Activated CD8-positive, alpha-beta memory T cell treated with anti-CD3 and anti-CD28 coated beads, Interleukin-2, amount 50 U/mL, for 4 hours (primary cell): ENCODE data around the gene TRMT2B.
"Not testable (repeated sequence)": the region's sequence is repeated elsewhere in the genome, so short reads cannot be mapped to it uniquely, and the experiment has no call there.

Experiments
- DNase-seq: peaks from one replicate; pipeline ENCODE4 v3.0.0-alpha.2; 2020

The TRMT2B gene

GRCh38 chrX:101051549-101052302, at the start of gene TRMT2B:
TRMT2B (minus strand) TSS chrX:101052111; CDS start chrX:101042289, 9,822 bp downstream.
- DNase-seq: peak; percentile 80

- DNase-seq: peak; percentile 90
These were observed 45.9 kb upstream of the TRMT2B start, which contains the start of gene CENPI for GRCh38 chrX:101097546-101098453. CENPI (plus strand) TSS chrX:101098204; CDS start chrX:101101071, 2,867 bp downstream.

GRCh38 chrX:101091817-101092216, 39.9 kb upstream of the TRMT2B start:
- no peak for DNase-seq

DNA sequence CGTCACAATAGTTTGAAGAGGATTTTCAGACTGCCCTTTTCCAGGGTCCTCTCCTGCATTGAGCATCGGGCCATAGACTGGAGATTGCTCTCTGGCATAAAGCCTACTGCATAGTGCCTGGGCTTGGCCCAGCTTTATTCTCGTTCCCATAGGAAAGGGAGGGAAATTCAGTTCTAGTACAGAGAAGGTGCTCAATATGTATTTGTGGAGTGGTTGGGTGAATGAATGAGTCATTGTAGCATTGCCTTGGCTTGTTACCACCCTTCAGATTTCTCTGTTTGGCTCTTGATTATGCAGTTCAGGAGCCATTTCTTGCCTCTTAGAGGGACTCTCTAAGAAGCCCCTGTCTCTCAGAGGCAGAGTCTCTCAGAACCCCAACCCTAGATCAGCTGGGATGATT, 29.3 kb upstream of the TRMT2B start:
- DNase-seq: no peak

GRCh38 chrX:101080326-101081124, 28.6 kb upstream of the TRMT2B start:
- no peak for DNase-seq

- no peak for DNase-seq
These were observed 27.9 kb upstream of the TRMT2B start for GRCh38 chrX:101079736-101080270.

DNA sequence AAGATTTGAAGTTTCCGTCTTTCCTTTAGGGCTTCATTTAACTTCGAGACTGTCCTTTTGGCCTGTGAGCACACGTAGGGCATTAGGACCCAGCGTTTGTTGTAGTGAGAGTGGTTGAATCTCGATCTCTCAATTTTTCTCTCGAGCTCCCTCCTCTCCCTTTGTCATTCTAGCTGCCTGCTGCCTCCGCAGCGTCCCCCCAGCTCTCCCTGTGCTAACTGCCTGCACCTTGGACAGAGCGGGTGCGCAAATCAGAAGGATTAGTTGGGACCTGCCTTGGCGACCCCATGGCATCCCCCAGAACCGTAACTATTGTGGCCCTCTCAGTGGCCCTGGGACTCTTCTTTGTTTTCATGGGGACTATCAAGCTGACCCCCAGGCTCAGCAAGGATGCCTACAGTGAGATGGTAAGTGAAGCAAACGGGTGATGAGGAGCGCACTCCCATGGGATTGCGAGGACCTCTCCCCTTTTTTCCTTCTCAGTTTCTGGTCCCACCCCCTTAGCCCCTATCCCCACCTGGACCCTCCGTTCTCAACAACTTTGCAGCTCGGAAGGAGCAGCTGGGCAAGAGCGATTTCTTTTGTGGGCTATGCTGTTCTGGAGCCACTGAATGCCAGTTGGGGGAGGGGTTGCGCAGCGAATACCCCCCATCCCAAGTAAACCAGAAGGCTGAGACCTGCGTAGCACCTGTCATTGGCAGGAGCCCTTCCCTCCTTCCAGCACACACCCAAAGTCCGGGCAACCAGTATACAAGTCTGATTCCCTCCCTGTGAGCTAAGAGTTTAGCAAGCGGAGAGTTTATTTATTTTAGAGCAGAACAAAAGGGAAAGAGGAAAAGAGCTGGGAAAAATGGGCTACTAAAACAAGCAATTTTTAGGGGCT, 27.0 kb upstream of the TRMT2B start, which contains the start of gene TMEM35A:
TMEM35A (plus strand) TSS at position 164 of the 883 bp plus-strand sequence; CDS start at position 288, 124 bp downstream.
- no peak for DNase-seq

DNA sequence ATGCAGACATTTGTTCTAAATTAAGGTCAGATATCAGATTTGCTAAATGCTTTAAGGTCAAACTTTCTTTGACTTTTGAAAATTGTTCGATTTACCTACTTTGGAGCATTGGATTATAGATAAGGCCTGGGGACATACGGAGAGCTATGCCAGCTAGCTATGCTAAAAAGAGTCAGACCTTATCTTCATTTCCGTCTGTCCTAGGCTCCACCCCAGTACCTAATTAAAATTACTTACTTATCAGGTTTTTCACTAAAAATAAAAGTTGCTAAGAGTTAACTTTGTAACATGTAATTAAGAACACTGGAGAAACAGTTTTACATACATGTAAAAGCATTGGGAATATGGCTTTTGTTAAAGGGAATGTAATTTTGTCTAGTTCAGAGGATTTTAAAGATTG, 19.7 kb upstream of the TRMT2B start:
- DNase-seq: no peak

DNA sequence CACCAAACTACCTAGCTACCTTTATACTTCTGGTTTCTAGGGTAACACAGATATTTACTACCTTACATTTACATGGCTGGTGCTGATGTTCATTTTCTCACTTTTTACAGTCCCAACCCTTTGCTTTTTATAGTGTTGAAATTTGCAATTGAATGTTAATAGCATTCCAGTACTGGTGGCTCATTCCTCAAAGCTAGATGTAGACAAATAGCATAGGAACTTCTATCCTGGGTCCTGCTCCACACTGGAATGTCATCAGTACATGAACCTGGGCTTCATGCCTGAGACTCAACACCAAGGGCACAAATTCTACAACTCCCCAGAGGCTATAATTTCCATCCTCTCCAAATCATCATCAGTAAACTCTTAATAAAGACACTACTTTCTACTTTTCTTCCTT, 10.3 kb upstream of the TRMT2B start:
- no peak for DNase-seq

DNA sequence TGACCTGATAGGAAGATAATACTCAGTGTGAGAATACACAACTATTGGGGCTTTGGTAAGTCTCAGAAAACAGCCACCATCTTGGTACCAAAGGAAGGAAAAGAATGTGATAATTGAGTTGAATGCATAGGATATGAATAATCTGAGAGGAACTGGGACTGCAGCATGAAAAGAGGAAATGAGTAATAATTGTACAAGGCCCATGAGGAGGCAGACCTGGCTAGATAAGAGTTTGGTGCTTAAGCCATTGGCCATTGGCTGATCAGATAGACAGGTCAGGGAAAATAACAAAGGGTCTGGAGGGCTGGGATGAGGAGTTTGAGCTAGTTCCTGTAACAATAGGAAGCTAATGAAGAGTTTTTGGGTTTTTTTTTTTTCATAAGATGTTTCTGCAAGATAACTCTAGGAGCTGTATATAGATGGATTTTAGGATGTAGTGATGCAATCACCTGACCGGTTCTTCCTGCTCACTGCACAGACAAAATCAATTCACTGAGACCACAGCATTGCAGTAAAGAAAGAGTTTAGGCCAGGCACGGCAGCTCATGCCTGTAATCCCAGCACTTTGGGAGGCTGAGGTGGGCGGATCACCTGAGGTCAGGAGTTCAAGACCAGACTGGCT, 5.3 kb upstream of the TRMT2B start:
- no peak for DNase-seq

DNA sequence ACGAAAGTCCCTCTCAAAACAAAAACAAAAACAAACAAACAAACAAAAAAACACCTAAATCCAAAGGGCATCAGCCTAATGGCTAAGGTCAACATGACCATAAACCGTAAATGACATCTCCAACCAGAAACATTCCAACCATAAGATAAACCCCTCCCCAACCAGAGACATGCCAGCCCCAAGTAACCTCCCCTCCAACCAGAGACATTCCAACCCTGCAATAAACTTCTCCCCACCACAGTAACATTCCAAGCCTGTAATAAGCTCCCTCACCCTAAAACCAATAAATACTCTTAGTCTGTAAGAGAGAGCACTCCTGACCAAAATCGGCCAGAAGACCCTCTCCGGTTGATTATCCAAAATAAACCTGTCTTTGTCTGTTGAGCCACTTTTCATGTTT, 4.6 kb upstream of the TRMT2B start:
- not testable (repeated sequence) for DNase-seq

GRCh38 chrX:101051153-101051548, 760 bp downstream of the TRMT2B start:
- no peak for DNase-seq

GRCh38 chrX:101040197-101040596, 11.7 kb downstream of the TRMT2B start:
- DNase-seq: no peak

DNA sequence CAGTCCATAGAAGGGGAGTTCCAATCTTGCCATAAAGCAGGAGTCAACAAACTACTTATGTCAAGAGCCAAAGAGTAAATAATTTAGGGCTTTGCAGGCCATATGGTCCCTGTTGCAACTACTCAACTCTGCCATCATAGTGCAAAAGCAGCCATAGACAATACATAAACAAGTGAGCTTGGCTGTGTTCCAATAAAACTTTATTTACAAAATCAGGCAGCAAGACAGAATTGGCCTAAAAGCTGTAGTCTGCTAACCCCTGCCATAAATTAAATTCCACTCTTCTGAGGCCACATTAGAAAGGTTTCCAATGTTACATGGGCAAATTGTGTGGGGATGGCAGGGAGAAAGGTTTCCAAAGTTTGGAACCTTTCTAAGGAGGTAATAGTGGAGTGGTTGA, 14.7 kb downstream of the TRMT2B start:
- DNase-seq: no peak

GRCh38 chrX:101029665-101030064, 22.2 kb downstream of the TRMT2B start:
- DNase-seq: no peak

DNA sequence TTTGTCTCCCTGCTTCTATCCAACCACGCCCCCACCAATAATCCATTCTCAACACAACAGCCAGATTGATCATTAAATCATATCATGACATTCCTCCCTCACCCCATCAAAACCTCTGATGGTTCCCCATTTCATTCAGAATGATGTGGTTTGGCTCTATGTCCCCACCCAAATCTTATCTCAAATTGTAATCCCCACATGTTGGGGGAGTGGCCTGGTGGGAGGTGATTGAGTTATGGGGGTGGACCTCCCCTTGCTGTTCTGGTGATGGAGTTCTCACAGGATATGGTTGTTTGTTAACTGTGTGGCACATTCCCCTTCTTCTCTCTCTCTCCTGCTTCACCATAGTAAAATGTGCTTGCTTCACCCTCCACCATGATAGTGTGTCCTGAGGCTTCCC, 23.3 kb downstream of the TRMT2B start:
- no peak for DNase-seq

- no peak for DNase-seq
These were observed 26.8 kb downstream of the TRMT2B start for GRCh38 chrX:101025126-101025525.

DNA sequence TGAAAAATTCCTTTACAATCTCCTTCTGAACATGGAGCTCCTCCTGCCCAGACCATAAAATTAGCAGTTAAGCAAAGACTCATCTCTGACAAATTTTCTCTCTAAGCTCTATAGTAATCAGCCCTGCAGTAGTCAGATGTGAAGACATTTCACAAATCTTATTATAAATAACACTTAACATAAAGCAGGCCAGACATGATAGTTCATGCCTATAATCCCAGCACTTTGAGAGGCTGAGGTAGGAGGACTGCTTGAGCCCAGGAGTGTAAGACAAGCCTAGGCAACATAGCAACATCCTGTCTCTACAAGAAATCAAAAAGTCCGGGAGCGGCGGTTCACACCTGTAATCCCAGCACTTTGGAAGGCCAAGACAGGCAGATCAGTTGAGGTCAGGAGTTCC, 29.9 kb downstream of the TRMT2B start:
- no peak for DNase-seq

- DNase-seq: not testable (repeated sequence)
These were observed 39.9 kb downstream of the TRMT2B start for GRCh38 chrX:101012031-101012430.

- no peak for DNase-seq
These were observed 42.8 kb downstream of the TRMT2B start for GRCh38 chrX:101009090-101009489.

DNA sequence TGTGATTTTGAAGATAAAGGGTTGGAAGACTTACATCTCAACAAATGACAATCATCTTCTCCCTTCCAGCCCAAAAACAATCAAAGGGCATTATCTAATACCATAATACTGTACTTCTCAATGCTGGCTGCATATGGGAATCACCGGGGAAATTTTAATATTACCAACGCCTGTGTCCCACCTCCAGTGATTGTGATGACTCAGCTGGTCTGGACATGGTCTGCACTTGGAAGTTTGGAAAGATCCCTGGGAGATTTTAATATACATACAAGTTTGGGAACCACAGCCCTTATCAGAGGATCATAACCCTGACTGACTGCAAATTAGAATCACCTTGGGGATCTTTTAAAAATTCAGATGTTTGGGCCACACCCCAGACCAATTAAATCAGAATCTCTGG, 52.5 kb downstream of the TRMT2B start:
- DNase-seq: no peak
